Neural progenitor cell (in vitro differentiated cells): ENCODE measurements around the gene AGT. TPM values are rescaled to one million over a fixed set of nuclear protein-coding genes. Genes with fewer than 3 reads are reported as not detected.

Experiments used
- DNase-seq: peaks from one replicate; pipeline ENCODE4 v3.0.0-alpha.2; 2016; ENCODE audit warnings: low spot score
- H2AFZ ChIP-seq: fragments of 200-600 bp; sonication (generic); replicated peaks from 2 replicates; pipeline ENCODE4 v1.6.1; 2016; ENCODE audit warnings: antibody characterized with exemption
- H3F3A ChIP-seq: fragments of 200-600 bp; sonication (generic); 2 replicates; pipeline ENCODE4 v1.6.1; 2016; ENCODE audit warnings: antibody characterized with exemption, low read depth
- H3K27ac ChIP-seq: fragments of 200-600 bp; sonication (generic); 2 replicates; pipeline ENCODE4 v1.5.1; 2016; ENCODE audit warnings: mild to moderate bottlenecking
- H3K27me3 ChIP-seq: fragments of 200-600 bp; sonication (generic); 2 replicates; pipeline ENCODE4 v1.6.1; 2016; ENCODE audit warnings: mild to moderate bottlenecking, moderate library complexity
- H3K36me3 ChIP-seq: fragments of 200-600 bp; sonication (generic); 2 replicates; pipeline ENCODE4 v1.5.1; 2016
- H3K4me1 ChIP-seq: fragments of 200-600 bp; sonication (generic); 2 replicates; pipeline ENCODE4 v1.6.1; 2016; ENCODE audit warnings: mixed run types
- H3K4me2 ChIP-seq: fragments of 200-600 bp; sonication (generic); 2 replicates; pipeline ENCODE4 v1.6.1; 2016
- H3K4me3 ChIP-seq: fragments of 200-600 bp; sonication (generic); 2 replicates; pipeline ENCODE4 v1.5.1; 2016
- H3K79me2 ChIP-seq: fragments of 200-600 bp; sonication (generic); 2 replicates; pipeline ENCODE4 v1.6.1; 2016; ENCODE audit warnings: low read depth
- H3K9ac ChIP-seq: fragments of 200-600 bp; sonication (generic); 2 replicates; pipeline ENCODE4 v1.6.1; 2016
- H3K9me3 ChIP-seq: fragments of 200-600 bp; sonication (generic); 2 replicates; pipeline ENCODE4 v1.5.1; 2016; ENCODE audit warnings: low read depth
- H4K20me1 ChIP-seq: fragments of 200-600 bp; sonication (generic); 2 replicates; pipeline ENCODE4 v1.6.1; 2016; ENCODE audit warnings: low read depth
- H3K27ac Mint-ChIP-seq: 3 replicates; pipeline ENCODE4 v1.8.0; 2021; ENCODE audit warnings: mixed read lengths
- H3K27me3 Mint-ChIP-seq: 2 replicates; pipeline ENCODE4 v1.8.0; 2022; ENCODE audit warnings: low read depth, mild to moderate bottlenecking, inconsistent platforms, moderate library complexity, mixed read lengths; ENCODE audit not compliant: insufficient read depth
- H3K36me3 Mint-ChIP-seq: 3 replicates; pipeline ENCODE4 v1.8.0; 2021; ENCODE audit warnings: mixed read lengths
- H3K4me1 Mint-ChIP-seq: 3 replicates; pipeline ENCODE4 v1.8.0; 2021; ENCODE audit warnings: mixed read lengths
- H3K4me3 Mint-ChIP-seq: 3 replicates; pipeline ENCODE4 v1.8.0; 2021; ENCODE audit warnings: mild to moderate bottlenecking, moderate library complexity, mixed read lengths
- H3K9me3 Mint-ChIP-seq: 3 replicates; pipeline ENCODE4 v1.8.0; 2020; ENCODE audit warnings: mixed read lengths
- CTCF ChIP-seq: fragments of 200-600 bp; sonication (generic); IDR thresholded peaks from 2 replicates; pipeline ENCODE4 v1.5.1; 2017; ENCODE audit warnings: antibody characterized with exemption, mild to moderate bottlenecking
- EZH2 ChIP-seq: fragments of 200-600 bp; sonication (generic); IDR thresholded peaks from 2 replicates; pipeline ENCODE4 v1.6.1; 2017; ENCODE audit warnings: antibody characterized with exemption, mild to moderate bottlenecking, moderate library complexity
- EZH2phosphoT487 ChIP-seq: fragments of 200-600 bp; sonication (generic); IDR thresholded peaks from 2 replicates; pipeline ENCODE4 v1.6.1; 2017; ENCODE audit warnings: antibody characterized with exemption
- total RNA-seq: library from RNA; depleted of rRNA; stranded (reverse); fragments of >200 nt; gene quantifications from 2 replicates; pipeline ENCODE4 v1.2.3, GENCODE V29; 2015; ENCODE audit warnings: low replicate concordance

The AGT gene
- total RNA-seq, 1 donor from 2014 or later, result 0.80 TPM

DNA sequence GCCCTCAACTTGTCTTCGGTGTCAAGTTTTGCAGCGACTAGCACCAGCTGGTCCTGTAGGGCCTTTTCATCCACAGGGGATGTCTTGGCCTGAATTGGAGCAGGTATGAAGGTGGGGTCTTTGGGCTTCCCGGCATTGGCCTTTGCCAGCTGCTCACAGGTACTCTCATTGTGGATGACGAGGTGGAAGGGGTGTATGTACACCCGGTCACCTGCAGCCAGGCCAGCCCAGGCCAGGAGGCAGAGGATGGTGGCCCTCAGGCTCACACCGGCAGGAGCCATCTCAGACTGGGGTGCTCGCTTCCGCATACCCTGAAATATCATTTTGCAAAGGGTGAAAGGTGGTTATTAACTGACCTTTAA is 3.4 kb downstream of the AGT start:
- H4K20me1 ChIP-seq, result no peaks in the 10 kb centered on the region
- no peak for TF ChIP-seq EZH2

GRCh38 chr1:230709619-230710542 is 4.0 kb downstream of the AGT start:
- H3K9ac ChIP-seq, result no peak overlapping the region
- no peak for TF ChIP-seq EZH2
- no peak for TF ChIP-seq CTCF
- no peak for TF ChIP-seq EZH2phosphoT487
- H2AFZ ChIP-seq, result no peak overlapping the region
- H3K4me2 ChIP-seq, result no peak overlapping the region
- Mint-ChIP-seq H3K9me3 (no peaks in the 10 kb centered on the region), H3K4me3 (no peak overlapping the region), H3K4me1 (peaks cover 23% of the 10 kb centered on the region), H3K27me3 (peaks cover 14% of the 10 kb centered on the region), H3K36me3 (no peaks in the 10 kb centered on the region), H3K27ac (no peak overlapping the region)
- H3K27me3 ChIP-seq, result no peaks in the 10 kb centered on the region
- DNase-seq, result peak; percentile 8
- no peaks in the 10 kb centered on the region for H4K20me1 ChIP-seq
- H3K9me3 ChIP-seq, result no peaks in the 10 kb centered on the region
- H3K79me2 ChIP-seq, result no peaks in the 10 kb centered on the region
- H3K4me3 ChIP-seq, result no peak overlapping the region
- no peaks in the 10 kb centered on the region for H3K36me3 ChIP-seq
- H3K27ac ChIP-seq, result no peak overlapping the region
- peaks cover 9% of the 10 kb centered on the region for H3K4me1 ChIP-seq
- no peaks in the 10 kb centered on the region for H3F3A ChIP-seq

More for the DNA sequence above, 3.4 kb downstream of the AGT start:
- no peak for DNase-seq
- H3K4me1 ChIP-seq, result peaks cover 9% of the 10 kb centered on the region
- H3K4me3 ChIP-seq, result no peak overlapping the region
- Mint-ChIP-seq H3K4me3 (no peak overlapping the region), H3K9me3 (no peaks in the 10 kb centered on the region), H3K4me1 (peaks cover 23% of the 10 kb centered on the region), H3K27ac (no peak overlapping the region), H3K36me3 (no peaks in the 10 kb centered on the region), H3K27me3 (peaks cover 12% of the 10 kb centered on the region)
- H3K27ac ChIP-seq, result no peak overlapping the region
- H3K9ac ChIP-seq, result no peak overlapping the region
- H3K4me2 ChIP-seq, result no peak overlapping the region
- no peak overlapping the region for H2AFZ ChIP-seq
- H3K27me3 ChIP-seq, result no peaks in the 10 kb centered on the region
- no peaks in the 10 kb centered on the region for H3K9me3 ChIP-seq
- H3K79me2 ChIP-seq, result no peaks in the 10 kb centered on the region
- H3F3A ChIP-seq, result no peaks in the 10 kb centered on the region
- no peaks in the 10 kb centered on the region for H3K36me3 ChIP-seq

GRCh38 chr1:230708631-230709580 is 5.0 kb downstream of the AGT start:
- Histone ChIP-seq H3K79me2 (no peaks in the 10 kb centered on the region), H3K9ac (no peak overlapping the region), H3K4me2 (no peak overlapping the region), H3F3A (no peaks in the 10 kb centered on the region), H3K36me3 (no peaks in the 10 kb centered on the region), H3K4me3 (no peak overlapping the region), H3K27ac (no peak overlapping the region), H3K9me3 (no peaks in the 10 kb centered on the region), H3K27me3 (no peaks in the 10 kb centered on the region), H4K20me1 (no peaks in the 10 kb centered on the region), H3K4me1 (peaks cover 4% of the 10 kb centered on the region), H2AFZ (no peak overlapping the region)
- H3K27me3 Mint-ChIP-seq, result peaks cover 14% of the 10 kb centered on the region
- H3K4me3 Mint-ChIP-seq, result no peak overlapping the region
- no peaks in the 10 kb centered on the region for H3K9me3 Mint-ChIP-seq
- no peaks in the 10 kb centered on the region for H3K36me3 Mint-ChIP-seq
- TF ChIP-seq EZH2, result no peak
- DNase-seq, result no peak
- H3K27ac Mint-ChIP-seq, result peak overlapping the region; percentile 90
- H3K4me1 Mint-ChIP-seq, result peaks cover 17% of the 10 kb centered on the region
